HG02852 (cell line): Measurements from ENCODE around the gene MICAL2.

Experiments
- ATAC-seq: cut with Tn5 transposase; IDR thresholded peaks from one replicate; pipeline ENCODE4 v1.9.1; 2021; ENCODE audit warnings: mild to moderate bottlenecking, moderate library complexity; ENCODE audit not compliant: unreplicated experiment

Gene MICAL2

GRCh38 chr11:12110201-12110713, at the start of gene MICAL2:
Gene MICAL2 (plus strand): TSS chr11:12110590. CDS start chr11:12162156, 51,566 bp downstream.
- ATAC-seq, result peak; percentile 97

GRCh38 chr11:12061851-12062560, 48.4 kb upstream of the MICAL2 start:
- ATAC-seq, result no peak

GRCh38 chr11:12063251-12063650, 47.1 kb upstream of the MICAL2 start:
- no peak for ATAC-seq

- no peak for ATAC-seq
These were observed 46.0 kb upstream of the MICAL2 start for GRCh38 chr11:12064136-12064953.

GRCh38 chr11:12064954-12065280, 45.5 kb upstream of the MICAL2 start:
- ATAC-seq, result no peak

- no peak for ATAC-seq
These were observed 44.2 kb upstream of the MICAL2 start for GRCh38 chr11:12066056-12066798.

GRCh38 chr11:12066799-12067508, 43.4 kb upstream of the MICAL2 start:
- no peak for ATAC-seq

GRCh38 chr11:12067796-12068357, 42.5 kb upstream of the MICAL2 start:
- no peak for ATAC-seq

GRCh38 chr11:12069066-12069676, 41.2 kb upstream of the MICAL2 start:
- no peak for ATAC-seq

- no peak for ATAC-seq
These were observed 39.7 kb upstream of the MICAL2 start for GRCh38 chr11:12070446-12071267.

- no peak for ATAC-seq
These were observed 38.8 kb upstream of the MICAL2 start for GRCh38 chr11:12071574-12071973.

- no peak for ATAC-seq
These were observed 37.0 kb upstream of the MICAL2 start for GRCh38 chr11:12073436-12073835.

- no peak for ATAC-seq
These were observed 36.5 kb upstream of the MICAL2 start for GRCh38 chr11:12073886-12074285.

GRCh38 chr11:12074529-12075195, 35.7 kb upstream of the MICAL2 start:
- no peak for ATAC-seq

GRCh38 chr11:12075291-12075690, 35.1 kb upstream of the MICAL2 start:
- no peak for ATAC-seq

GRCh38 chr11:12075822-12076821, 34.3 kb upstream of the MICAL2 start:
- no peak for ATAC-seq

GRCh38 chr11:12076840-12077534, 33.4 kb upstream of the MICAL2 start:
- no peak for ATAC-seq
